Activated CD4-positive, alpha-beta T cell treated with anti-CD3 and anti-CD28 coated beads, Interleukin-2, amount 50 U/mL, for 1 hour (primary cell): ENCODE data around the gene RIT1.

ENCODE experiments used
- DNase-seq: peaks from one replicate; pipeline ENCODE4 v3.0.0-alpha.2; 2020

RIT1 gene

GRCh38 chr1:155889566-155889965, 21.6 kb downstream of the RIT1 start:
- DNase-seq = no peak

- DNase-seq = no peak
Observed at GRCh38 chr1:155888481-155888880, 22.7 kb downstream of the RIT1 start.

DNA sequence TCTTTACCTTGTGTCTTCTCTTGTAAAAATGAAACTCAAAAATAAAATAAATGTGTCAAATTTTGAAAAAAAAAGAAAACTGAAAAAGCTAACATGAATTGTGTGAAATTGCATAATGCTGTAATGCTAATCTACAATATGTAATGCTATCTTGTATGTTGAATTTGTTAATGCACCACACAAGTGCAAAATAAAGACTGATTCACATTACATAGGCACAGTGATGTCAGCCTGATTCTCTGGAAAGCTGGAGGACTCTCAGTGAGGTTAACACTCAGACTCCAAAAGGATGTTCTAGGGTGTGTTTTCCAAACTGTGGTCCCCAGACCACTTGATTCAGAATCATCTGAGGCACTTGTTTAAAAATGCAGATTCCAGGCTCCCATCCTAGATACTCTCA, 26.2 kb downstream of the RIT1 start:
- no peak for DNase-seq

GRCh38 chr1:155884031-155884960, 26.9 kb downstream of the RIT1 start:
- DNase-seq = no peak

GRCh38 chr1:155882766-155883165, 28.4 kb downstream of the RIT1 start:
- DNase-seq = no peak

DNA sequence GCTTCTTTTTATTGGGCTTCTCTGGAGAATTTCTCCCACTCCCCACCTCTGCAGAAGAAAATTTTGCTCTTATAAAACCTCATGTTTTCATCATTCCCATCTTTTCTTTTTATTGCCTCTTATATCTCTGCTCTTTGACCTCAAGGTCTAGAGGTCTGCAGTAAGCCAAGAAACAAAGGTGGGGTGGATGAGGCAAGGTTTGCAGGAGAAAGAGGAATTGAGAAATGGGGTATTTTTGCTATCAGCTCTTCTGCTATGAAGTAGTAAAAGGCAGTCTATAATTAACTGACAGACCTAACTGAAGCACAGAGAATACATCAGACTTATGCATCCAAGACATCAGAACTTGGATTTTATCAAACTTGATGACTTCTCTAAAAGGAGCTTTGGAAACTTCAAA, 28.9 kb downstream of the RIT1 start:
- no peak for DNase-seq

GRCh38 chr1:155880950-155881349, 30.2 kb downstream of the RIT1 start:
- DNase-seq = no peak

- DNase-seq = no peak
Observed at GRCh38 chr1:155880251-155880650, 30.9 kb downstream of the RIT1 start.

- DNase-seq = no peak
Observed at GRCh38 chr1:155877945-155878344, 33.2 kb downstream of the RIT1 start.

DNA sequence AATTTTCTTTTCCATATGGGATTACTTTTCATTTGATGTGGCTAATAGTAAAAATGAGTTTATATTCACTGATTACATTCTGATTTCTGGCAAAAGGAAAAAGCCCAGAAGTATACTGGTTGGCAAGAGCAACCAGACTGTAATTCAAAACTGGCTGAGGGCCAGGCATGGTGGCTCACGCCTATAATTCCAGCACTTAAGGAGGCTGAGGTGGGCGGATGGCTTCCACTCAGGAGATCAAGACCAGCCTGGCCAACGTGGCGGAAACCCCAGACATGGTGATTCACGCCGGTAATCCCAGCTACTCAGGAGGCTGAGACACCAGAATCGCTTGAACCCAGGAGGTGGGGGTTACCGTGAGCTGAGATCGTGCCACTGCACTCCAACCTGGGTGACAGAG, 37.3 kb downstream of the RIT1 start:
- no peak for DNase-seq

DNA sequence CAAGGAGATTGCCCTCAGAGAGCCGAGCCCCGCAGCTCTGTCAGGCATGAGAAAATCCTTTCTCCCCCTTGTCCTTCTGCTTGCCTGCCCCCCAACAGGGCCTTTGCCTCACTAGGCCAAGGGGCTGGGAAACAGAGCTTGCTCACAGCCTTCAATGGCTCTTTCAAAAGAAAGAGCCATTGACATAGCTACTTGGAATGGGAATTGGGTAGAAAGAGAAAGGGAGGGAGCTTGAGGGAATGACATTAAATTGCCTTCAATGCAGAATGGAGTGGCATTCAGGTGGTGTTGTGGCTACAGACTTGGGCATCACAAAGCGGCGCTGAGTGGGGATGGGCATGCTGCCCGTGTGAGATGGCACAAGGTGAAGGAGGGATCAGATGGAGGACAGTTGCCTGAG, 38.6 kb downstream of the RIT1 start:
- no peak for DNase-seq

GRCh38 chr1:155871390-155871789, 39.8 kb downstream of the RIT1 start:
- no peak for DNase-seq

DNA sequence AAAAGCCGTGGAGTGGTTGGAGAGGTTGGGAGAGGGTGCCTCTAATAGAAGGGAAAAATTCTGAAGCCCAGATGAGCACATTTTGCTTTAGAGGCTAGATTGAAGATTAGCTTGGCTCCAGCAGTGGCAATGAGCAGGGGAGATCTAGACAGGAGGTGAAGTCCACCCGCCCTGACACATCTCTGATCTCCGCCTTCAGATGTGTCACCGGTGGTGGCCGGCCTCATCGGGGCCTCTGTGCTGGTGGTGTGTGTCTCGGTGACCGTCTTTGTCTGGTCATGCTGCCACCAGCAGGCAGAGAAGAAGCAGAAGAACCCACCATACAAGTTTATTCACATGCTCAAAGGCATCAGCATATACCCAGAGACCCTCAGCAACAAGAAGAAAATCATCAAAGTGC, 43.4 kb downstream of the RIT1 start:
- DNase-seq = no peak

GRCh38 chr1:155864393-155864792, 46.8 kb downstream of the RIT1 start:
- DNase-seq = no peak

DNA sequence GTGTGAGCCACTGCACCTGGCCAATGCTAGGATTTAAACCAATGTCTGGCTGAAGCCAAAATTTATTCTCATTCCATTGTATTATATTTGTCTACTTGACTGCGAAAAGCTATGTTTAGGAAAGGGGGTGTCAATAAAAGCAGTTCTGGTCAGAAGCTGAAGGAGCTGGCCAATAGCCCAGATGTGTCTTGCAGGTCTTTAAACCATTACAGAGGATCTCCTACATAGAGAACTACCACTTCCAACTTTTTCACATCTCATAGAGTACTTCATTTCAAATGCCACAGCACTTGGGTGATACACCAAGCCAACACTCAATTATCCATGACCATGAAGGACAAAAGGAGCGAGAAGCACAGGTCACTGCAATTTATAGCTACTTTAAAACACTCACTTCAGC, 49.3 kb downstream of the RIT1 start:
- DNase-seq = no peak

DNA sequence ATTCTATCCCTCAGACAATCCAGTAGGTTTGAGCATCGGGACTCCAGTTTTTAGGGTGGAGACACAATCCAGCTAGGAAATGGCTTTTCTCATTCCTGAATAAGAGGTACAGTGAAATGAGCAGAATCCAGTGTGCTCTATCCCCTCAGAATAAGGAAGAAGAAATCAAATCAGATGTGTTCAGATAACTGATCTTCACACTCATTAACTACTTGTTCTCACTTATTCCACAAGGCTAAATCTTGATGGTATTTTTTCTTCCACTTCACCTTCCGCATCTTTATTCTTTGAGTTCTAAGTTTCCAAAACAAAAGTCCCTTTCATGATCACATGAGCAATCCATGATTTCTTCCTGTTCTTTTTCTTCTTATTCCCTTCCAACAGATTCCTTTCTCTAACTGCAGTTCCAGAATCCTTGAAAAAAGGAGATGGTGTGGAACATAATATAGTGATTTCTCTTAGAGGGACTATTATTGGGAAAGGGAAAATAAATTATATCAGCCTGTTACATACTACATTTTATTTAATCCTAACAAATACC, 50.1 kb downstream of the RIT1 start:
- no peak for DNase-seq

DNA sequence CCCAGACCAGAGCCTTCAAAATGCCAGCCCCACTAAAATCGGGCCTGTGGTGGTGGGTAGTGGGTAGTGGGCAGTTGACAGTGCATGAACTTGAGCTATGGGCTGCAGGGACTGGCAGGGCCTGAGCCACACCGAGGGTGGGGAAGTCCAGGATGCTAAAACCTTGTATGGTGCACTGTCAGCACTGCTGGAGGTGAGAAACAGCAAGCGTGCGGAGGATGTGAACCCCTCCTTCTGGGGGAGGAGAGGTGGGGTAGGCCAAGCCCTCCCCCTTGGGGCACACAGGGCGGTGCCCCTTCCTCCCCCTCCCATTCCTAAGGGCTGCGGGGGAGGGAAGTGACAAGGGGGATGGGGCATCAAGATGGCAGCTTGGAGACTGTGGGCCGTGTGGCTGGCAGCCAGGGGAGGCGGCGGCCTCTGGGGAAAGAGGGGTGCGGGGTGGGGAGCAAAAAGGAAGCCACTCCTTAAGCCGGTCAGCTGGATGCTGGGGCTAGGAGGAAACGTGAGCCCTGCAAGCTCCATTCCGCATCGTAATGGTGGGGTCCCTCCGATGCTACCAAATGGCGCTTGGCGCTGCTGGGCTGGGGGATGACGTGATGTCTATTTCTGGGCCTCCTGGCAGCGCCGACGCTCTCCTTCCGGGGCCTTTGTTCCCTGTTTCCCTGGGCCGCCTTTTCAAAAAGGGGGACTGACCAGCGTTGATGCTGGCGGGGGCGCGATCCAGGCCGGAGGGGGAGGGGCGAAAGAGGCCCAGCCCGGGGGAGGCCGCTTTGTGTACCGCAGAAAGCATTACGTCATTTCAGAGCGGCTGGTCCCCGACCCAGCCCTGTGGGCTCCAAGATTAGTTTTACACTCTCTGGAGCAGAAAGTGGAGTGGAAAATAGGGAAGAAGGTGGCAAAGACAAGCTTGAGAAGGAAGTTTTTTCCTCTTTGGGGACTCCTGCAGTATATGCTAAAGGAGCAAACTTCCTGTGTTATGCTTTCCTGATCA, 51.0 kb downstream of the RIT1 start:
- DNase-seq = peak; percentile 40

- DNase-seq = peak; percentile 91
Observed at GRCh38 chr1:155859234-155859829, 51.8 kb downstream of the RIT1 start, which contains the start of gene SYT11. SYT11 (plus strand) TSS chr1:155859567; CDS start chr1:155859762, 195 bp downstream.

- DNase-seq = no peak
Observed at GRCh38 chr1:155858800-155859233, 52.3 kb downstream of the RIT1 start.

DNA sequence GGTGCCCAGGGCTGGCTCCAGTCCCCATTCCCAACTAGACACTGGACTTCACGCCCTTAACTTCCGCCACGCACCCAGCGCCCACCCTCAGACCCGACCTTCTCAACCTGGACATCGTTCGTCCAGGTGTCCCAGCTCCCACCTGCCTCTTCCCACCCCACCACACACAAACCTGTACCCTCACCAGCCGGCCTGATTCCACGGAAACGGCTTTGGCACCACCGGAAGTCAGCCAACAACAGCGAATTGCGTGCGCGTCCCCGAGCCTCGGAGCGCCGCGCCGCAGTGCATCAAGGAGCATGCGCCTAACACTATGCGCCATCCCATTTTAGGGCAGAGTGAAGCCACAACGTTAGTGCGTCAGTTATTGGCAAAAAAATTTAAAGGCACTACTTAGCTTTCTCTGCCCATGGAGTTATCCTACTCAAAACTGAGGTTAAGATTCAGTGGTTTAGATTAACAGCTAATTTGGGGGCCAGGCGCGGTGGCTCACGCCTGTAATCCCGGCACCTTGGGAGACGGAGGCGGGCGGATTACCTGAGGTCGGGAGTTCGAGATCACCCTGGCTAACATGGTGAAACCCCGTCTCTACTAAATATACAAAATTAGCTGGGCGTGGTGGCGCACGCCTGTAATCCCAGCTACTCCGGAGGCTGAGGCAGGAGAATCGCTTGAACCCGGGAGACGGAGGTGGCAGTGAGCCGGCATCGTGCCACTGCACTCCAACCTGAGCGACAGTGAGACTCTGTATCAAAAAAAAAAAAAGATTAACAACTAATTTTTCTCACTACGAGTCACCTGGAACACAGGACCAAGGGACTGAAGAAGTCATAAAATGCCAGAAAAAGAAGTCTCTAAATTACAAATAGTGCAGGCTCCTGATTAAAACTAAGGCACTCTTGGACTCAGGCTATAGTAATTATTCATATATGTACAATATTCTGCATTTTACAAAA, 53.9 kb downstream of the RIT1 start, which contains the start of gene GON4L:
GON4L (minus strand) TSS at position 240 of the 956 bp plus-strand sequence. CDS start 3,434 bp downstream, outside the sequence.
- DNase-seq = peak; percentile 85

DNA sequence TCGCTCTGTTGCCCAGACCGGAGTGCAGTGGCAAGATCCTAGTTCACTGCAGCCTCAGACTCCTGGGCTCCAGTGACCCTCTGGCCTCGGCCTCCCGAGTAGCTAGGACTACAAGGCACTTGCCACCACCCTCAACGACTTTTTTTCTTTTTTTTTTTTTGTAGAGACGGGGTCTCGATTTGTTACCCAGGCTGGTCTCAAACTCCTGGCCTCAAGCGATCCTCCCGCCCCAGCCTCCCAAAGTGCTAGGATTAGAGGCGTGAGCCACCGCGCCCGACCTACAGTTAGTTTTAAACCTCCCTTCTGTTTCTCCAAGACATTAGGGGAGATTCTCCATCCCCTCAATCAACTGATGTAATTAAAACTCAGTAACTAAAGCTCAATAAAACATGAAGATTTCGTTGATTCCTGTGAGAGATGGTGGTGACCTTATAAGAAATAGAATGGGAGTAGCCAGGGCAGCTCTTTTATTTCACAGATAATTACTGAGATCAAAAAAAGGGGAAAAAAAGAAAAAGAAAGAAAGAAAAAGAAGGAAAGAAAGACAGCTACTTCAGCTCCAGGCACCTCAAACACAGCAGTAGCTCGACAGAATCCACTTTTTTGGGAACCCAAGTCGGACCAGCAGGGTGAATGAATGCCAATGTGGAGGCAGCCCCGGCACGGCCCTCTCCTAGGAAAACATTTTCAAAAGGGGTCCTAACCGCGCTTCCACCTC, 54.7 kb downstream of the RIT1 start:
- no peak for DNase-seq
